Panc1 (cell line): ENCODE results near the gene ARFGEF3. TPM values are rescaled to one million over a fixed set of nuclear protein-coding genes. Genes with fewer than 3 reads are reported as not detected.

Source experiments
- ATAC-seq: fragments of 200-7000 bp; cut with Tn5 transposase; 2 replicates; pipeline ENCODE4 v1.9.1; 2020; ENCODE audit warnings: mild to moderate bottlenecking, moderate library complexity
- BruUV-seq: library from RNA; stranded (reverse); fragments of 400-500 nt; replicated peaks from 2 replicates; lab custom pipeline; 2021; lab: Mats Ljungman, UMichigan
- CTCF ChIA-PET: fragments of 300-600 bp; sonication (Branson Sonifier 250); formaldehyde crosslinking; loops from one replicate; lab custom pipeline; 2022; ENCODE audit warnings: antibody characterized with exemption; lab: Charles Lee
- POLR2A ChIA-PET: fragments of 300-600 bp; sonication (Branson Sonifier 250); formaldehyde crosslinking; loops from one replicate; lab custom pipeline; 2022; ENCODE audit warnings: antibody characterized with exemption; lab: Charles Lee
- DNase-seq: peaks from one replicate; pipeline ENCODE4 v3.0.0-alpha.2; 2010; ENCODE audit warnings: low read depth, low spot score
- H3K27ac ChIP-seq: 2 replicates; pipeline ENCODE4 v1.5.1; 2011; ENCODE audit warnings: mild to moderate bottlenecking, low read length, inconsistent platforms
- H3K27me3 ChIP-seq: fragments of 200-500 bp; sonication (Bioruptor generic); 2 replicates; pipeline ENCODE4 v1.6.0; 2014; ENCODE audit warnings: low read length, inconsistent platforms; ENCODE audit not compliant: control insufficient read depth, insufficient read depth
- H3K36me3 ChIP-seq: fragments of 200-500 bp; sonication (Bioruptor generic); 2 replicates; pipeline ENCODE4 v1.5.1; 2014; ENCODE audit warnings: inconsistent platforms, mild to moderate bottlenecking, low read length, moderate library complexity; ENCODE audit not compliant: control insufficient read depth, insufficient read depth
- H3K4me1 ChIP-seq: 2 replicates; pipeline ENCODE4 v1.5.1; 2011; ENCODE audit warnings: inconsistent platforms, mild to moderate bottlenecking, low read length, moderate library complexity; ENCODE audit not compliant: control insufficient read depth, insufficient read depth
- H3K4me3 ChIP-seq, 2 experiments: 2 replicates each; pipeline ENCODE4 v1.5.1; 2011 to 2012; ENCODE audit warnings: low read depth in 2 of 2, low read length in 2 of 2, mild to moderate bottlenecking in 2 of 2, inconsistent platforms in 1 of 2, moderate library complexity in 1 of 2
- H3K9me3 ChIP-seq: fragments of 200-500 bp; sonication (Bioruptor generic); 2 replicates; pipeline ENCODE4 v1.5.1; 2014; ENCODE audit warnings: low read depth, mild to moderate bottlenecking, inconsistent platforms, low read length, moderate library complexity; ENCODE audit not compliant: control insufficient read depth, insufficient read depth
- POLR2AphosphoS5 ChIP-seq: IDR thresholded peaks from 2 replicates; pipeline ENCODE4 v1.6.1; 2012; ENCODE audit warnings: mild to moderate bottlenecking, low read depth, low read length, moderate library complexity
- SIN3A ChIP-seq: IDR thresholded peaks from 2 replicates; pipeline ENCODE4 v1.6.1; 2012; ENCODE audit warnings: low read depth, mild to moderate bottlenecking, low read length, moderate library complexity, borderline replicate concordance; ENCODE audit not compliant: insufficient read depth
- TCF7L2 ChIP-seq: IDR thresholded peaks from 2 replicates; pipeline ENCODE4 v1.6.1; 2011; ENCODE audit warnings: mild to moderate bottlenecking, low read depth, low read length, inconsistent platforms
- in situ Hi-C: cut with HindIII; loops from 2 replicates; pipeline ENCODE4 v1.10.0; 2016; ENCODE audit warnings: low sequenced_read_pairs, low pct_unique_long_range_greater_than_20kb
- intact Hi-C: fragments of 100-400 bp; cut with micrococcal nuclease; formaldehyde crosslinking; loops from one replicate; pipeline ENCODE4 v1.10.0; 2022; ENCODE audit not compliant: unreplicated experiment
- total RNA-seq: library from RNA; stranded (reverse); gene quantifications from one replicate; pipeline ENCODE4 v1.2.1, GENCODE V29; 2021; ENCODE audit not compliant: unreplicated experiment
- TF ChIP-seq, protein P1 (sequence below), 2 experiments: IDR thresholded peaks; 2 replicates each; pipeline ENCODE4 v1.6.1; 2011 to 2012; ENCODE audit warnings: low read depth in 2 of 2, control low read depth in 1 of 2, low read length in 1 of 2, mild to moderate bottlenecking in 1 of 2, moderate library complexity in 1 of 2; ENCODE audit not compliant: insufficient read depth in 1 of 2
- TF ChIP-seq, protein P2 (sequence below): fragments of 450-650 bp; IDR thresholded peaks from 2 replicates; pipeline ENCODE4 v1.5.1; 2017; ENCODE audit warnings: mild to moderate bottlenecking

The ARFGEF3 gene
- total RNA-seq, 1 experiment from 2014 or later: 1.5 TPM

DNA sequence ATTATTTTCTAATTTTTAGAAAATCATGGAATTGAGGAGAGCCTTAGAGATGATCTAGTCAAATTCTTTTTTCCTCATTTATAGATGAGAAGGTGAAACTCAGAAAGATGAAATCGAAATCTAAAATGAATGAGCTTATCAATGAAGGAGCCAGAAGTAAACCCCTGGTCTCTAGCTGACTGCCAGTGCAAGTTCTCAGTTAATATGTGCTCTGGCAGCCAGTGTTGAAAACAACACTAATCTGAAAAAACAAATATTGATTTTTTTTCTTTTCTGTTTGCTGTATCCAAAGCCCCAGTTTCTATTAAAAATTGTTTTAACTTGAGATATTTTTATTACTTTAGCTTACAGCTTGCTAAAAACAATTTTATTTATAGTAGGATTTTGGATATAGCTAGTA lies 78.0 kb downstream of the ARFGEF3 start:
- no peak for TF ChIP-seq TCF7L2
- TF ChIP-seq, protein P1, sequence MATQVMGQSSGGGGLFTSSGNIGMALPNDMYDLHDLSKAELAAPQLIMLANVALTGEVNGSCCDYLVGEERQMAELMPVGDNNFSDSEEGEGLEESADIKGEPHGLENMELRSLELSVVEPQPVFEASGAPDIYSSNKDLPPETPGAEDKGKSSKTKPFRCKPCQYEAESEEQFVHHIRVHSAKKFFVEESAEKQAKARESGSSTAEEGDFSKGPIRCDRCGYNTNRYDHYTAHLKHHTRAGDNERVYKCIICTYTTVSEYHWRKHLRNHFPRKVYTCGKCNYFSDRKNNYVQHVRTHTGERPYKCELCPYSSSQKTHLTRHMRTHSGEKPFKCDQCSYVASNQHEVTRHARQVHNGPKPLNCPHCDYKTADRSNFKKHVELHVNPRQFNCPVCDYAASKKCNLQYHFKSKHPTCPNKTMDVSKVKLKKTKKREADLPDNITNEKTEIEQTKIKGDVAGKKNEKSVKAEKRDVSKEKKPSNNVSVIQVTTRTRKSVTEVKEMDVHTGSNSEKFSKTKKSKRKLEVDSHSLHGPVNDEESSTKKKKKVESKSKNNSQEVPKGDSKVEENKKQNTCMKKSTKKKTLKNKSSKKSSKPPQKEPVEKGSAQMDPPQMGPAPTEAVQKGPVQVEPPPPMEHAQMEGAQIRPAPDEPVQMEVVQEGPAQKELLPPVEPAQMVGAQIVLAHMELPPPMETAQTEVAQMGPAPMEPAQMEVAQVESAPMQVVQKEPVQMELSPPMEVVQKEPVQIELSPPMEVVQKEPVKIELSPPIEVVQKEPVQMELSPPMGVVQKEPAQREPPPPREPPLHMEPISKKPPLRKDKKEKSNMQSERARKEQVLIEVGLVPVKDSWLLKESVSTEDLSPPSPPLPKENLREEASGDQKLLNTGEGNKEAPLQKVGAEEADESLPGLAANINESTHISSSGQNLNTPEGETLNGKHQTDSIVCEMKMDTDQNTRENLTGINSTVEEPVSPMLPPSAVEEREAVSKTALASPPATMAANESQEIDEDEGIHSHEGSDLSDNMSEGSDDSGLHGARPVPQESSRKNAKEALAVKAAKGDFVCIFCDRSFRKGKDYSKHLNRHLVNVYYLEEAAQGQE (IDR thresholded peaks at IDR 0.05; ENCODE audit: insufficient read depth in 1 of 2, low read depth in 2 of 2, low read length in 1 of 2): no peak
- TF ChIP-seq, protein P2, sequence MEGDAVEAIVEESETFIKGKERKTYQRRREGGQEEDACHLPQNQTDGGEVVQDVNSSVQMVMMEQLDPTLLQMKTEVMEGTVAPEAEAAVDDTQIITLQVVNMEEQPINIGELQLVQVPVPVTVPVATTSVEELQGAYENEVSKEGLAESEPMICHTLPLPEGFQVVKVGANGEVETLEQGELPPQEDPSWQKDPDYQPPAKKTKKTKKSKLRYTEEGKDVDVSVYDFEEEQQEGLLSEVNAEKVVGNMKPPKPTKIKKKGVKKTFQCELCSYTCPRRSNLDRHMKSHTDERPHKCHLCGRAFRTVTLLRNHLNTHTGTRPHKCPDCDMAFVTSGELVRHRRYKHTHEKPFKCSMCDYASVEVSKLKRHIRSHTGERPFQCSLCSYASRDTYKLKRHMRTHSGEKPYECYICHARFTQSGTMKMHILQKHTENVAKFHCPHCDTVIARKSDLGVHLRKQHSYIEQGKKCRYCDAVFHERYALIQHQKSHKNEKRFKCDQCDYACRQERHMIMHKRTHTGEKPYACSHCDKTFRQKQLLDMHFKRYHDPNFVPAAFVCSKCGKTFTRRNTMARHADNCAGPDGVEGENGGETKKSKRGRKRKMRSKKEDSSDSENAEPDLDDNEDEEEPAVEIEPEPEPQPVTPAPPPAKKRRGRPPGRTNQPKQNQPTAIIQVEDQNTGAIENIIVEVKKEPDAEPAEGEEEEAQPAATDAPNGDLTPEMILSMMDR: no peak
- no peak for TF ChIP-seq POLR2AphosphoS5
- TF ChIP-seq SIN3A: no peak
- no peaks in the 10 kb centered on the region for H3K36me3 ChIP-seq
- no peak overlapping the region for H3K27ac ChIP-seq
- no peak for DNase-seq
- peaks cover 10% of the 10 kb centered on the region for H3K27me3 ChIP-seq
- ATAC-seq: no peak
- no peaks in the 10 kb centered on the region for H3K4me1 ChIP-seq
- H3K9me3 ChIP-seq: no peaks in the 10 kb centered on the region
- BruUV-seq: no TSS peak
- intact Hi-C loops (no loop called here), in situ Hi-C loops (no loop called here)
- no peak overlapping the region for H3K4me3 ChIP-seq
- ChIA-PET POLR2A (no interaction called here), CTCF (no interaction called here)

DNA sequence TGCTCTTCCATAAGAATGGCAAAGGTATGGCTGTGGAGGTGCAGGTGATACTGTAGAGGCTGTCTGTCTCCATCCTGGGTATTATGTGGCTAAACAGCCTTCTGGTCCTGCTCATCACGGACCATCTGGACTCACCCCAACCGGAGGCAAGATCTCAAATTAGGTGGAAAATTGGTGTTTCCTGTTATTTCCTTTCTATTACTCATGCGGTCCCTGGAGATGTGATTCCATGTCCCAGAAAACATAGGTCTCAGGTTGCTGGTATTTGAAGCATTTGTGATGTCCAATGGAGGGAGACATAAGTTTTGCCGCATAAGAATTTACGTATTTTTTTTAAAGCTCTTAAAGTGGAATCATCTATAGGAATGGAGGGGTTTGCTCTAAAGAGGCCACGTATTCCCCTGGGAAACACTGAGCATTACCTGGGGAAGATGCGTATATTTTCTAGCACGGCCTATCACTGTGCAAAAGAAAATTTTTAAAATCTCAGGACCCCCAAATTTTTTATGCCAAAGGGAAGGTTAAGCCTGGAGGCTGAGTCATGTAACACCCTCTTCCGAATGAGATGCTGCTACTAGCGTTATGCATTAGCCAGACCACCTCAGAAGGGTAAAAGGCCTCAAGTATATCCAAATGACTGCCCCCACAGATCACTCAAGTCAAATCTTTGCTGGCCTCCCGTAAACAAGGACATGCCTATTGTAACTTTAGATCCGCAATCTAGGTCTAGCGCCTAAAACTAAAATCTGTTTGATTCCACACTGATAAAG lies 78.9 kb downstream of the ARFGEF3 start:
- no TSS peak for BruUV-seq
- Histone ChIP-seq H3K4me1 (no peaks in the 10 kb centered on the region), H3K27me3 (peaks cover 10% of the 10 kb centered on the region), H3K36me3 (no peaks in the 10 kb centered on the region), H3K27ac (no peak overlapping the region), H3K4me3 (no peak overlapping the region), H3K9me3 (no peaks in the 10 kb centered on the region)
- TF ChIP-seq POLR2AphosphoS5 (no peak), TCF7L2 (no peak), SIN3A (no peak)
- TF ChIP-seq, protein P1 (IDR thresholded peaks at IDR 0.05; ENCODE audit: insufficient read depth in 1 of 2, low read depth in 2 of 2, low read length in 1 of 2): no peak
- TF ChIP-seq, protein P2: no peak
- POLR2A ChIA-PET: no interaction called here
- no peak for ATAC-seq
- CTCF ChIA-PET: no interaction called here
- no peak for DNase-seq
- intact Hi-C loops: no loop called here
- in situ Hi-C loops: no loop called here
